ENCODE data around the gene SBNO2.
"Not testable (repeated sequence)": the region's sequence is repeated elsewhere in the genome, so short reads cannot be mapped to it uniquely, and the experiment has no call there.

SBNO2 gene

GRCh38 chr19:1115646-1116420 lies 58.2 kb downstream of the SBNO2 start:
- no peak for DNase-seq

GRCh38 chr19:1114728-1115127 lies 59.3 kb downstream of the SBNO2 start:
- DNase-seq = not testable (repeated sequence)

DNA sequence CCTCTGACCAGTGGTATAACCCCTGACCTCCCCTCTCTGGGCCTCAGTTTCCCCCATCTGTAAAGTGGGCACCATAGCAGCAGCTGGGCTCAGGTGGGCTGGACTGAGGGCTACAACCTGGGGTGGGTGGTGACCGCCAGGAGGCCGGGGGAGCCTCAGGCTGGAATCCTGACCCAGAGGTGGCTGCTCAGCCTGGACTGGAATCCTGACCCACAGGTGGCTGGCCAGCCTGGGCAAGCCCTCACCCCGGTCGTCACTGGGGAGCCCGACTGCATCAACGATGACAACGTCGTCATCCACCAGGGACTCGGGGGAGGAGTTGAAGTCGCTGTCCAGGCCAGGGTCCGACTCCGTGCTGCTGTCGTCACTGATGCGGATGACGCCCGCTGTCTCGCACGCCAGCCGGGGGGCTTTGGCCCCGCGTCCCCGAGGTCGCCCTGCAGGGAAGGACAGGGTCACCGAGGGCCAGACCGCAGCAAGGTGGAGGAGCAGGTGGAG lies 60.0 kb downstream of the SBNO2 start:
- DNase-seq = no peak

- no peak for DNase-seq
Measured at GRCh38 chr19:1113030-1113985, 60.8 kb downstream of the SBNO2 start.

- no peak for DNase-seq
Measured at GRCh38 chr19:1112268-1113029, 61.6 kb downstream of the SBNO2 start.

- no peak for DNase-seq
Measured at GRCh38 chr19:1111641-1112267, 62.3 kb downstream of the SBNO2 start.

DNA sequence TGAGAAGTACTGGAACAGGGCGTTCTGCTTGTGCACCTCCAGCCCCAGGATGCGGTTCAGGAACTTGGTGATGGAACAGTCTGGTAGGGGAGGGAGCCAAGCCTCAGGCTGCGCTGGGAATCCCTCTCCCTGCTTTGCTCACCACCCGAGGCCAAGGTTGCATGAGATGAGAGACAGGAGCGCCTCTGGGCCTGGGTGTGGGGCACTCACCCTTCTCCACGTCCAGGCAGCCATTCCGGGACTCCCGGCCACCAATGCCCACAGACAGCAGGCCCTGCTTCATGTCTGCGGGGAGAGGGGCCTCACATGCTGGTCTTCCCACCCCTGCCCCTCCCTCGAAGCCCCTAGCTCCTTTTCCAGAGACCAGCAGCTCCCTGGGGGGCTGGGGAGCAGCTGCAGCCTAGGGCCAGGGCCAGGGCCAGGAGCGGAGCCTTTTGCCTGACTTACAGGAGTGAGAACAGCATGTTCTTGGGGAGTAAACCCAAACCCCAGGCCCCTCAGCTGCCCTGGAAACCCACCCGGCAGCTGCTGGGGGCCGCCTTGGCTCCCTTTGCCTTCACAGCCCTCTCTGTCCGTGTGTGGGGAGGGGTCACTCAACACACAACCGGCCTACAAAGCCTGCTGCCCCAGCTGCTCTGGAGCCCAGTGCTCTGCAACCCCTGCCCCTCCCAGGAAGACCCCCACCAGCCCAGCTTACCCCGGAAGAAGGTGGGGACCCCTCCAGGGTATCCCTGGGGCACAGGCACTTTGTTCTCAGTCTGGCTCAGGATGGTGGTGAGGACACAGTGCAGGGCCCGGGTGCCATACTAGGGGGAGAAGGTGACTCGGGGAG lies 63.0 kb downstream of the SBNO2 start:
- no peak for DNase-seq

DNA sequence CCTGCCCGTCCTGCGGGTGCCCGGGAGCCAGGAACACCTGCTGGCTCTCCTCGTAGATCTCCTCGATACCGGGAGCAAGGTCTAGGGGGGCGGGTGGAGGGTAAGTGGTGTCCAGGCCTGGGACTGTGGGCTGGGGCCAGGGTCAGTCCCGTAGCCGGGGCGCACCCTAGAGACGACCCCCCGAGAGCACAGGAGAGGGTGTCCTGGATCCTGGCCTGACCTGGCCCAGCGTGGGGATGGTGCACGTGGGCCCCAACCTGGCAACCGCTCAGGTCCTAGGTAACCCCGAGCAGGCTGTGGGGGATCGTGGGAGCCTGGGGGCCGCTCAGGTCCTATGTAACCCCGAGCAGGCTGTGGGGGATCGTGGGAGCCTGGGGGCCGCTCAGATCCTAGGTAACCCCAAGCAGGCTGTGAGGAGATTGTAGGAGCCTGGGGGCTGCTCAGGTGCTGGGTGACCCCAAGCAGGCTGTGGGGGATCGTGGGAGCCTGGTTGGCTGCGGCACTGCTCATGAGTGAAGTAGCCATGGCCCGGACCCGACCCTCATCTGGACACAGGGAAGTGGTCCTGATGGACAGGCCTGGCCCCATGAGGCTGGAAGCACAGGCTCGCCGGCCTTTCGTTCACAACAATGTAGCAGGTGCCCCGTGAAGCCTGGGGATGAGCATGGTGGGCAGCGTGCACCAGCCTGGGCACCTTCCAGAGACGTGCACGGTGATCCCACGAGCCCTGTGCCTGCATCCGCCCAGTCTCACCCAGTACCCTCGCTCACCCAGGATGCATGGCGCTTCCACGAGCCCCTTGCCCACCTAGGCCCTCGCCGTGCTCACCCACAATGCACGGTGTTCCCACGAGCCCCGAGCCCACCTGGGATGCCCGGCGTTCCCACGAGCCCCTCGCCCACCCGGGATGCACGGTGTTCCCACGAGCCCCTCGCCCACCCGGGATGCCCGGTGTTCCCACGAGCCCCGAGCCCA lies 64.1 kb downstream of the SBNO2 start:
- DNase-seq = no peak

DNA sequence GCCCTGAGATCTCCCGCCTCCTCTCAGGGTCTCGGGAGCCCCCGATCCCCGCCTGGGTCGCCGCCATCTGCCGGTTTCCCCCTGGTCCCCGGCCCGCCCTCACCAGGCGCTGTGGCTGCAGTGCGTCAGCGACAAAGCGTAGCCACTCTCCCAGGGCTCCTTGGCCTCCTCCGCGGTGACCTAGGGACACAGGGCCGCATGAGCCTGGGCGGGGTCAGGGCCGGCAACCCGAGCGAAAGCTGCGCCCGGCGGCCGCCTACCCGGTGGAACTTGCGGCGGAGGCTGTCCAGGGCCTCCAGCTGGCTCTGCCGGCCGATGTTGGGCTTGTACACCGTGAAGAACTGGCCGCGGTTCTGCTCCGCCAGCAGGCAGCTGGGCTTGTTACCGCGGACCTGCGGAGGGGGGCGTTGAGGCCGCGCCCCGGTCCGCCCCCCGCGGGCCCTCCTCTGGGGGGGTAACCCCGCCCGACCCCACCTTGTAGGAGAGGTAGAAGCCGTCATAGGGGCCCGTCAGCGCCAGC lies 65.0 kb downstream of the SBNO2 start:
- no peak for DNase-seq

DNA sequence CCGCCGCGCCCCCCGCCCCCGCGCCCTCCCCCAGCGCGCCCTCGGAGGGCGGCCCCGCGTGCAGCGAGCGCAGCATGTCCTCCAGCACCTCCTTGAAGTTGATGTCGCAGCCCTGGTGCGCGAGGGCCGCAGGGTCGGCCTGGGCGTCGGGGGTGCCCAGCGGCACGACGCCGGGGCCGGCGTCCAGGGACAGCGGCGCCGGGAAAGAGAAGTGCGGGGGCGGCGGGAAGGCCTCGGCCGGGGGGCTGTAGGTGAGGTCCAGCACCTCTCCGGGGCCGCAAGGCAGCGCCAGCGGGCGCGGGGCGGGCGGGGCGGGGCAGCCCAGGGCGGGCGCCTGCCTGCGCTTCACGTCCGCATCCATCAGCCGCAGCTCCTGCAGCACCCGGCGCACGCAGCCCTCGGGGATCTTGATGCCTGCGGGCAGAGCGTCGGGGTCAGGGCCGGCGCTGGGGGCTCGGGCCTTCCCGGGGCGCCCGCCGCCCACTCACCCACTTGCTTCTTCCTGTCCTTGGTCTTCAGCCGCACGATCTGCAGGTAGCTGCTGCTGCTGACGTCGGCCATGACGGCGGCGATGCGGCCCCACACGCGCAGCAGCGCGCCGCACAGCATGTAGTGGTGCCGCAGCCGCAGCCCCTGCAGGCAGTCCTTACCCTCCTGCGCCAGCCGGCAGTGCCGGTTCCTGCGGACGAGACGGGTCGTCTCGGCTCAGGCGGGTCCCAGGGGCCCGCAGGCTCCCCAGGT lies 65.6 kb downstream of the SBNO2 start:
- DNase-seq = no peak

DNA sequence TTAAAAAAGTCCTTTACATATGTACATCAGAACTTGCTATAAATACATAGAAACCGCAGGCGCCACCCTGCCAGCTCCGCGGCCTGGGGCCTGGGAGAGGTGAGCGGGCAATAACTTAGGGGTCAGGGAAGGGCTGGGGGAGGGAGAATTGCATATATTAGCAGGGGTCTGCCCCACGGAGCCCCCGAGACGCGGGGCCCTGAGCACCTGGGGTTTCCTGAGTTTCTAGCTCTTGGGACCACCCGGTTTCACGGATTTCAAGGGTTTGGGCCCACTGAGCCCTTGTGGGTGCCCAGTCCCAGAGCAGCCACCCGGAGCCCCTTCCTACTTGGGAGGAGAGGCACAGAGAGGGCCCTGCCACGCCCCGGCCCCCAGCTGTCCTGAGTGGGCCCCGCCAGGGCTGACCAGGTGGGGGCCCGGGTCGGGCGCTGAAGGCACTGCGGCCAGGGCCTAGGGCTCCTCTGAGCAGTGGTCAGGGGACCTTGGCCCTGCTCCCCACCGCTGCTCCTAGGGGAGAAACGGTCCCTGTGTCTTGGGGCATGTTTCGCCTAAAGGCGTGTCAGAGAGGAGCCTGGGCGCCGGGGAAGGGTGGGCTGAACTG lies 66.3 kb downstream of the SBNO2 start:
- no peak for DNase-seq

DNA sequence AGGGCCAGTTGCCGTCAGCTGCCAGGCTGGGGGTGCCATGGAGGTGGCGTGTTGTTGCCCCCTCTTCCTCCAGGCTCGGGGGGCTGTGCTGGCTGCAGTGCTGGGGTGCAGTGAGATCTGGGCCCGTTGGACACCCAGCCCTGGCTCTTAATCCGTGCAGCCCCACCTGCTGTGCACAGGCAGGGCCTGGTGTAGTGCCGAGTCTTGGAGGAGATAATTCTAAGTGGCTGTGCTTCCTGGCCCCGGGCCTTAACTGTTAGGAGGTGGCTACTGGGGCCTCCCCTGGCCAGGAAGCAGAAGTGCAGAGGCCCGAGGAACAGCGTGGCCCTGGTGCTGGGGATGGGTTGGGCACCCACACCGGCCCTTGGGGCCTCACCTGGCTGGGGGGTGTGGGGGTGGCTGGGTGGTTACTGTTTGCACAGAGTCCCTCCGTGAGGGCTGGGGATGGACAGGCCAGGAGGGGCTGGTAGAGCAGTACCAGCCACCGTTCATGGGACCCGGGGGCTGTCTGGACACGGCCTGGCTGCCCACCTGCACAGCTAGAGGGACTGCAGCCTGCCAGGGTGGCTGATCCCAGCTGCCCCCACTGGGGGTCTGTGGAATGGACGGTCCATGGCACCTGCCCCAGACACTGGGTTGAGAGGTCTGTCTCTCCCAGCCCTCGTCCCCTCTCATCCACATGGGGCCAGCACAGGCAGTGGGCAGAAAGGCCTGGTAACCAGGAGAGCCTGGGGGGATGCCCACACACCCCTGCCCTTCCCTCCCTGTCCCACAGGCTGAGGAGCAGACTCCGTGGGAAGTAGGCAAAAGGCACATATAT lies 67.0 kb downstream of the SBNO2 start:
- DNase-seq = no peak

- no peak for DNase-seq
Measured at GRCh38 chr19:1105873-1106840, 67.9 kb downstream of the SBNO2 start.

DNA sequence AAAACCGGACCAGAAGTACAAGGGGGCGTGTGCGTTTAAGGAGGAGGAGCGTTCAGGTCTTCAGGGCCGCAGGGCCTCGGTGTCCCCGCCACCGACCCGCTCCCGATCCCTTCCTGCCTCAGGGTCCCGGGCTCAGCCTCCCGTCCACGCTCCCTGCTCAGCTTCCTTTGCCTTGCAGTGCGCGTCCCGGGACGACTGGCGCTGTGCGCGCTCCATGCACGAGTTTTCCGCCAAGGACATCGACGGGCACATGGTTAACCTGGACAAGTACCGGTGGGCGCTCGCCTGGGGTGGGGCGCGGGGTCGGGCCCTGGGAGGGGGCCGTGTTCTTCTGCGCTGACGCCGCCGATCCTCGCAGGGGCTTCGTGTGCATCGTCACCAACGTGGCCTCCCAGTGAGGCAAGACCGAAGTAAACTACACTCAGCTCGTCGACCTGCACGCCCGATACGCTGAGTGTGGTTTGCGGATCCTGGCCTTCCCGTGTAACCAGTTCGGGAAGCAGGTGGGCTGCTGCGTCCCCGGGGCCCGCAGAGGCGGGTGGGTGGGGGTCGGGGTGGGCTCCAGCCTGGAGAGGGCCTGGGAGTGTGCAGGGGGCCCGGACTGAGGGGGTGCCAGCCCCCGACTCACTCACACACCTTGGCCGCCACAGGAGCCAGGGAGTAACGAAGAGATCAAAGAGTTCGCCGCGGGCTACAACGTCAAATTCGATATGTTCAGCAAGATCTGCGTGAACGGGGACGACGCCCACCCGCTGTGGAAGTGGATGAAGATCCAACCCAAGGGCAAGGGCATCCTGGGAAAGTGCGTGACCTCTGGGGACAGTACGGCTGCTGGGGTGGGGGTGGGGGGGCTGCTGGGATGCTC lies 68.8 kb downstream of the SBNO2 start:
- no peak for DNase-seq

DNA sequence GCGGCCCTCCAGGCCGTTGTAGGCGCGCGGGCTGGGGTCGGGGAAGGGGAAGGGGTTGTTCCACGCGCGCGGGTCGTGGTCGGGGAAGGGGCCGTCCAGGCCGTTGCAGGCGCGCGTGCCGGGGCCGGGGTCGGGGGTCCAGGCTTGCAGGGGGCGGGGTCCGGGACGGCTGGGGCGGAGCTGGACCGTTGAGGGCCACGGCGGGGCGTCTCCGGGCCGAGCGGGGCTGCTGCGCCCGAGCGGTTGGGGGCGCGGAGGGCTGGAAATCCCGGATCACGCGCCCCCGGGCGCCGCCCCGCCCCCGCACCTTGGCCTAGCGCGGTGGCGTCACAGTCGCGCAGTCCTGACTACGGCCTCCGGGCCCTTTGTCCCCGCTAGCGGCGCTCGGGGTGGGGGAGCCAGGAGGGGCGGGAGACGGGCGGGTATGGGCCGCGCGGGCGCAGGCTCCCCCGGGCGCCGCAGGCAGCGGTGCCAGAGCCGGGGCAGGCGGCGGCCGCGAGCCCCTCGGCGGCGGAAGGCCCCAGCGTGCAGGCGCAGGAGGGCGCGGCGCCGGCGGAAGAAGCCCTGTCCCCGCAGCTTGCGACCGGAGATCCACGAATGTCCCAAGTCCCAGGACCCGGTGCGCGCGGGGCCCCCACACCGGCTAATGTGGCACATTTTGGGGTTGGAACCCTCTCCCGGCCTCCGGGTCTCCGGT lies 69.6 kb downstream of the SBNO2 start:
- DNase-seq = peak; percentile 32

Data from NCI-H510A treated with DMSO at 0.1 percent for 48 hours (cell line).